ENCODE data around the gene MAFF.

The MAFF gene

GRCh38 chr22:38264322-38264843, 62.6 kb downstream of the MAFF start:
- H3K4me1 ChIP-seq (ENCODE audit: insufficient read depth, poor library complexity, severe bottlenecking), result no peaks in the 10 kb centered on the region
- TF ChIP-seq CTCF (IDR thresholded peaks at IDR 0.05; ENCODE audit: poor library complexity, severe bottlenecking), result no peak
- H3K27me3 ChIP-seq (ENCODE audit: insufficient read depth, poor library complexity, severe bottlenecking), result no peaks in the 10 kb centered on the region
- no peak for ATAC-seq (ENCODE audit: low read depth)
- H3K4me3 ChIP-seq (ENCODE audit: severe bottlenecking), result no peak overlapping the region
- no peak for DNase-seq (ENCODE audit: low spot score)
- H3K9me3 ChIP-seq (ENCODE audit: severe bottlenecking), result no peaks in the 10 kb centered on the region
- peaks cover 56% of the 10 kb centered on the region for H3K36me3 ChIP-seq (ENCODE audit: low read depth)
- H3K27ac ChIP-seq (ENCODE audit: poor library complexity, severe bottlenecking), result no peak overlapping the region
